Natural killer cell (primary cell): Measurements from ENCODE around the gene CASK. TPM values are rescaled to one million over a fixed set of nuclear protein-coding genes. Genes with fewer than 3 reads are reported as not detected.

Source experiments
- ATAC-seq, 3 donors: fragments of 150-1000 bp in 2 of 3; fragments of 200-7000 bp in 1 of 3; cut with Tn5 transposase; 1 replicate in 1 of 3; 2 replicates in 2 of 3; pipeline ENCODE4 v1.10.0; 2021; ENCODE audit warnings: mild to moderate bottlenecking in 2 of 3, moderate library complexity in 2 of 3
- DNase-seq, 2 donors: peaks; one replicate each; pipeline versions ENCODE4 v3.0.0 to v3.0.0-alpha.2; 2013 to 2021; ENCODE audit warnings: mixed read lengths in 1 of 2
- H3K27ac ChIP-seq: one replicate; pipeline ENCODE4 v1.5.1; 2013; ENCODE audit warnings: mild to moderate bottlenecking, low read length
- H3K27me3 ChIP-seq: one replicate; pipeline ENCODE4 v1.6.1; 2013; ENCODE audit warnings: low read length; ENCODE audit not compliant: control insufficient read depth, insufficient read depth
- H3K36me3 ChIP-seq: one replicate; pipeline ENCODE4 v1.6.1; 2013; ENCODE audit warnings: low read length; ENCODE audit not compliant: control insufficient read depth, insufficient read depth
- H3K4me1 ChIP-seq: one replicate; pipeline ENCODE4 v1.6.1; 2013; ENCODE audit warnings: low read length; ENCODE audit not compliant: control insufficient read depth, insufficient read depth
- H3K4me3 ChIP-seq: one replicate; pipeline ENCODE4 v1.5.1; 2013; ENCODE audit warnings: low read length
- H3K9me3 ChIP-seq: one replicate; pipeline ENCODE4 v1.6.1; 2013; ENCODE audit warnings: low read length; ENCODE audit not compliant: control insufficient read depth, insufficient read depth
- H3K27ac Mint-ChIP-seq, 2 donors: one replicate each; pipeline ENCODE4 v1.8.0; 2022; ENCODE audit warnings: mild to moderate bottlenecking in 2 of 2, mixed read lengths in 2 of 2, moderate library complexity in 1 of 2
- H3K27me3 Mint-ChIP-seq, 2 donors: one replicate each; pipeline ENCODE4 v1.8.0; 2022; ENCODE audit warnings: low read depth in 2 of 2, mixed read lengths in 2 of 2
- H3K36me3 Mint-ChIP-seq: one replicate; pipeline ENCODE4 v1.8.0; 2022; ENCODE audit warnings: mixed read lengths
- H3K4me1 Mint-ChIP-seq, 2 donors: one replicate each; pipeline ENCODE4 v1.8.0; 2022; ENCODE audit warnings: mixed read lengths in 2 of 2
- H3K4me3 Mint-ChIP-seq: one replicate; pipeline ENCODE4 v1.8.0; 2022; ENCODE audit warnings: mild to moderate bottlenecking, moderate library complexity, mixed read lengths
- H3K9me3 Mint-ChIP-seq, 2 donors: one replicate each; pipeline ENCODE4 v1.8.0; 2022; ENCODE audit warnings: mixed read lengths in 2 of 2
- WGBS: methylation state at CpG from one replicate; pipeline ENCODE4 v1.1.7; 2013; ENCODE audit warnings: missing lambda C conversion rate; ENCODE audit not compliant: insufficient coverage; 5-methylcytosine and 5-hydroxymethylcytosine counted together
- intact Hi-C: fragments of 100-400 bp; cut with micrococcal nuclease; formaldehyde crosslinking; loops from one replicate; pipeline ENCODE4 v1.14.2; 2022
- total RNA-seq, 4 donors: library from RNA; stranded (reverse); fragments of 120-200 nt in 1 of 4; gene quantifications; one replicate each; pipeline versions ENCODE4 v1.2.3 to v1.2.4, GENCODE V29; 2013 to 2022
- TF ChIP-seq, protein P1 (sequence below): fragments of 200-600 bp; IDR thresholded peaks from one replicate; pipeline ENCODE4 v1.8.0; 2022; ENCODE audit warnings: antibody characterized with exemption

Gene CASK
- total RNA-seq, 3 donors from 2014 or later (not counting 1 experiment from before 2014, with no cell fraction given), result 23.5 to 27.9 (median 25.6) TPM

GRCh38 chrX:41963348-41963747 is 40.0 kb upstream of the CASK start:
- no peaks in the 10 kb centered on the region for H3K4me1 ChIP-seq
- no peaks in the 10 kb centered on the region for H3K27me3 Mint-ChIP-seq
- TF ChIP-seq, protein P1, sequence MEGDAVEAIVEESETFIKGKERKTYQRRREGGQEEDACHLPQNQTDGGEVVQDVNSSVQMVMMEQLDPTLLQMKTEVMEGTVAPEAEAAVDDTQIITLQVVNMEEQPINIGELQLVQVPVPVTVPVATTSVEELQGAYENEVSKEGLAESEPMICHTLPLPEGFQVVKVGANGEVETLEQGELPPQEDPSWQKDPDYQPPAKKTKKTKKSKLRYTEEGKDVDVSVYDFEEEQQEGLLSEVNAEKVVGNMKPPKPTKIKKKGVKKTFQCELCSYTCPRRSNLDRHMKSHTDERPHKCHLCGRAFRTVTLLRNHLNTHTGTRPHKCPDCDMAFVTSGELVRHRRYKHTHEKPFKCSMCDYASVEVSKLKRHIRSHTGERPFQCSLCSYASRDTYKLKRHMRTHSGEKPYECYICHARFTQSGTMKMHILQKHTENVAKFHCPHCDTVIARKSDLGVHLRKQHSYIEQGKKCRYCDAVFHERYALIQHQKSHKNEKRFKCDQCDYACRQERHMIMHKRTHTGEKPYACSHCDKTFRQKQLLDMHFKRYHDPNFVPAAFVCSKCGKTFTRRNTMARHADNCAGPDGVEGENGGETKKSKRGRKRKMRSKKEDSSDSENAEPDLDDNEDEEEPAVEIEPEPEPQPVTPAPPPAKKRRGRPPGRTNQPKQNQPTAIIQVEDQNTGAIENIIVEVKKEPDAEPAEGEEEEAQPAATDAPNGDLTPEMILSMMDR, result no peak
- H3K4me3 ChIP-seq, result no peak overlapping the region
- no peak overlapping the region for H3K27ac Mint-ChIP-seq
- no peak overlapping the region for H3K27ac ChIP-seq
- H3K36me3 ChIP-seq, result no peaks in the 10 kb centered on the region
- DNase-seq (no peak), ATAC-seq (no peak)
- H3K36me3 Mint-ChIP-seq, result no peaks in the 10 kb centered on the region
- 86% methylated on average over 3 of the region's 3 CpGs for WGBS
- intact Hi-C loops, result no loop called here
- no peaks in the 10 kb centered on the region for H3K9me3 ChIP-seq
- H3K27me3 ChIP-seq, result no peaks in the 10 kb centered on the region
- H3K9me3 Mint-ChIP-seq, result no peaks in the 10 kb centered on the region
- no peak overlapping the region for H3K4me3 Mint-ChIP-seq
- no peaks in the 10 kb centered on the region for H3K4me1 Mint-ChIP-seq

- Mint-ChIP-seq H3K27ac (no peak overlapping the region), H3K4me1 (no peaks in the 10 kb centered on the region), H3K27me3 (no peaks in the 10 kb centered on the region), H3K9me3 (no peaks in the 10 kb centered on the region), H3K36me3 (no peaks in the 10 kb centered on the region), H3K4me3 (no peak overlapping the region)
- no peak for DNase-seq
- intact Hi-C loops, result no loop called here
- Histone ChIP-seq H3K36me3 (no peaks in the 10 kb centered on the region), H3K27me3 (no peaks in the 10 kb centered on the region), H3K4me1 (no peaks in the 10 kb centered on the region), H3K27ac (no peak overlapping the region), H3K9me3 (no peaks in the 10 kb centered on the region), H3K4me3 (no peak overlapping the region)
- WGBS, result 85% methylated on average over 2 of the region's 2 CpGs
- ATAC-seq, result no peak
- TF ChIP-seq, protein P1, result no peak
These were observed 36.8 kb upstream of the CASK start for GRCh38 chrX:41960142-41960541.

- no peak overlapping the region for H3K27ac Mint-ChIP-seq
- no peak for ATAC-seq
- no peaks in the 10 kb centered on the region for H3K4me1 ChIP-seq
- H3K27ac ChIP-seq, result no peak overlapping the region
- H3K4me3 Mint-ChIP-seq, result no peak overlapping the region
- TF ChIP-seq, protein P1, result no peak
- H3K36me3 Mint-ChIP-seq, result no peaks in the 10 kb centered on the region
- H3K4me3 ChIP-seq, result no peak overlapping the region
- DNase-seq, result no peak
- H3K27me3 ChIP-seq, result no peaks in the 10 kb centered on the region
- H3K9me3 Mint-ChIP-seq, result no peaks in the 10 kb centered on the region
- intact Hi-C loops, result no loop called here
- no peaks in the 10 kb centered on the region for H3K4me1 Mint-ChIP-seq
- no peaks in the 10 kb centered on the region for H3K36me3 ChIP-seq
- H3K27me3 Mint-ChIP-seq, result no peaks in the 10 kb centered on the region
- no peaks in the 10 kb centered on the region for H3K9me3 ChIP-seq
These were observed 35.5 kb upstream of the CASK start for GRCh38 chrX:41958861-41959260.

- ATAC-seq, result no peak
- DNase-seq, result no peak
- Mint-ChIP-seq H3K27ac (no peak overlapping the region), H3K4me3 (no peak overlapping the region), H3K9me3 (no peaks in the 10 kb centered on the region), H3K27me3 (peaks cover 0 to 9% of the 10 kb centered on the region in 2 donors), H3K36me3 (no peaks in the 10 kb centered on the region), H3K4me1 (no peaks in the 10 kb centered on the region)
- TF ChIP-seq, protein P1, result no peak
- Histone ChIP-seq H3K27ac (no peak overlapping the region), H3K36me3 (no peaks in the 10 kb centered on the region), H3K4me3 (no peak overlapping the region), H3K4me1 (no peaks in the 10 kb centered on the region), H3K9me3 (no peaks in the 10 kb centered on the region), H3K27me3 (no peaks in the 10 kb centered on the region)
- intact Hi-C loops, result no loop called here
- WGBS, result 89% methylated on average over 2 of the region's 2 CpGs
These were observed 32.7 kb upstream of the CASK start for GRCh38 chrX:41956027-41956426.
